Measurements from ENCODE around the gene EPHA1. TPM values are rescaled to one million over a fixed set of nuclear protein-coding genes. Genes with fewer than 3 reads are reported as not detected.
A peak's percentile ranks its signal among the peaks of the same experiment; 100 is the strongest.
"Not testable (repeated sequence)": the region's sequence is repeated elsewhere in the genome, so short reads cannot be mapped to it uniquely, and the experiment has no call there.

Gene EPHA1
- total and polyA plus RNA-seq, 12 donors, result 0.07 to 1.3 (median 0.46) TPM; not detected in 3

- Histone ChIP-seq H3K4me3 (no peak overlapping the region), H3K27ac (peak overlapping the region in 1 of 5 donors; percentile 86), H3K36me3 (replicated peaks in 1 of 2) (peaks cover 0 to 36% of the 10 kb centered on the region in 2 donors), H3K4me1 (replicated peaks in 1 of 2) (peaks cover 11 to 33% of the 10 kb centered on the region in 2 donors), H3K27me3 (no peaks in the 10 kb centered on the region), H3K9me3 (replicated peaks in 1 of 3) (no peaks in the 10 kb centered on the region)
- WGBS, 4 donors, result 91 to 99% (median 95%) methylated on average over 6 of the region's 6 CpGs
- no peak for TF ChIP-seq POLR2A (IDR thresholded peaks at IDR 0.05)
- no peak for TF ChIP-seq CTCF (IDR thresholded peaks at IDR 0.05)
- no peak for DNase-seq
- intact Hi-C loops (cut with DNase I), result no loop called here
Observed at GRCh38 chr7:143392875-143393266, 15.8 kb downstream of the EPHA1 start.

GRCh38 chr7:143392427-143392826 lies 16.2 kb downstream of the EPHA1 start:
- Histone ChIP-seq H3K36me3 (replicated peaks in 1 of 2) (peaks cover 0 to 40% of the 10 kb centered on the region in 2 donors), H3K4me1 (replicated peaks in 1 of 2) (peaks cover 11 to 33% of the 10 kb centered on the region in 2 donors), H3K27ac (peak overlapping the region in 2 of 5 donors; percentile 36 to 86)
- H3K4me3 ChIP-seq; DNase-seq; H3K9me3 ChIP-seq (replicated peaks in 1 of 3); H3K27me3 ChIP-seq; intact Hi-C loops (cut with DNase I): not testable (repeated sequence)
- 85 to 100% (median 92%) methylated on average over 2 to 8 of the region's 8 CpGs for WGBS, 4 donors

- no peak for TF ChIP-seq POLR2A (IDR thresholded peaks at IDR 0.05)
- no peak for TF ChIP-seq CTCF (IDR thresholded peaks at IDR 0.05)
- peaks cover 11 to 36% of the 10 kb centered on the region in 2 donors for H3K4me1 ChIP-seq (replicated peaks in 1 of 2)
- H3K36me3 ChIP-seq (replicated peaks in 1 of 2), result peaks cover 0 to 44% of the 10 kb centered on the region in 2 donors
- H3K4me3 ChIP-seq, result no peak overlapping the region
- WGBS, 4 donors, result 66 to 71% (median 69%) methylated on average over 13 to 24 of the region's 24 CpGs
- no peaks in the 10 kb centered on the region for H3K9me3 ChIP-seq (replicated peaks in 1 of 3)
- intact Hi-C loops (cut with DNase I), result no loop called here
- peak in 3 of 7 donors; percentile 37 to 64 (median 49) for DNase-seq
- peak overlapping the region in 2 of 5 donors; percentile 36 to 86 for H3K27ac ChIP-seq
- H3K27me3 ChIP-seq, result no peaks in the 10 kb centered on the region
Observed at GRCh38 chr7:143391462-143392404, 16.9 kb downstream of the EPHA1 start.

- Histone ChIP-seq H3K4me1 (replicated peaks in 1 of 2) (peaks cover 11 to 40% of the 10 kb centered on the region in 2 donors), H3K27ac (peak overlapping the region in 2 of 5 donors; percentile 36 to 86), H3K9me3 (replicated peaks in 1 of 3) (no peaks in the 10 kb centered on the region), H3K4me3 (no peak overlapping the region), H3K27me3 (no peaks in the 10 kb centered on the region), H3K36me3 (replicated peaks in 1 of 2) (peaks cover 0 to 44% of the 10 kb centered on the region in 2 donors)
- WGBS, 4 donors, result 79 to 97% (median 90%) methylated on average over 7 to 9 of the region's 9 CpGs
- DNase-seq, result no peak
- intact Hi-C loops (cut with DNase I), result no loop called here
- TF ChIP-seq POLR2A (IDR thresholded peaks at IDR 0.05) (no peak), CTCF (IDR thresholded peaks at IDR 0.05) (no peak)
Observed at GRCh38 chr7:143390773-143391317, 17.8 kb downstream of the EPHA1 start.

Data from adrenal gland (tissue), 12 donors.